ENCODE results near the gene PRRC2C.

- TF ChIP-seq CTCF (conservative IDR thresholded peaks at IDR 0.05; ENCODE audit: low read length), result no peak
- no peak for TF ChIP-seq EZH2phosphoT487 (IDR thresholded peaks at IDR 0.05; ENCODE audit: borderline replicate concordance, low read depth, low read length)
Measured at GRCh38 chr1:171506525-171507304, 21.4 kb downstream of the PRRC2C start.

Data from OCI-LY7 (cell line).